T-helper 1 cell treated with Interleukin-12 subunit alpha and Interleukin-12 subunit beta and Interleukin-4 antibody, amounts not matched to agents 30 μg/mL and 1 μg/mL, for 36 hours (primary cell): ENCODE results near the gene ARL16.

Experiments
- H3K27ac Mint-ChIP-seq: one replicate; pipeline ENCODE4 v1.8.0; 2021; ENCODE audit warnings: mild to moderate bottlenecking, mixed read lengths
- H3K27me3 Mint-ChIP-seq: one replicate; pipeline ENCODE4 v1.8.0; 2021; ENCODE audit warnings: low read depth, mixed read lengths
- H3K36me3 Mint-ChIP-seq: one replicate; pipeline ENCODE4 v1.8.0; 2021; ENCODE audit warnings: low read depth, mixed read lengths
- H3K4me1 Mint-ChIP-seq: one replicate; pipeline ENCODE4 v1.8.0; 2021; ENCODE audit warnings: low read depth, mixed read lengths
- H3K4me3 Mint-ChIP-seq: one replicate; pipeline ENCODE4 v1.8.0; 2021; ENCODE audit warnings: mild to moderate bottlenecking, moderate library complexity, mixed read lengths
- H3K9me3 Mint-ChIP-seq: one replicate; pipeline ENCODE4 v1.8.0; 2021; ENCODE audit warnings: mixed read lengths

The ARL16 gene

DNA sequence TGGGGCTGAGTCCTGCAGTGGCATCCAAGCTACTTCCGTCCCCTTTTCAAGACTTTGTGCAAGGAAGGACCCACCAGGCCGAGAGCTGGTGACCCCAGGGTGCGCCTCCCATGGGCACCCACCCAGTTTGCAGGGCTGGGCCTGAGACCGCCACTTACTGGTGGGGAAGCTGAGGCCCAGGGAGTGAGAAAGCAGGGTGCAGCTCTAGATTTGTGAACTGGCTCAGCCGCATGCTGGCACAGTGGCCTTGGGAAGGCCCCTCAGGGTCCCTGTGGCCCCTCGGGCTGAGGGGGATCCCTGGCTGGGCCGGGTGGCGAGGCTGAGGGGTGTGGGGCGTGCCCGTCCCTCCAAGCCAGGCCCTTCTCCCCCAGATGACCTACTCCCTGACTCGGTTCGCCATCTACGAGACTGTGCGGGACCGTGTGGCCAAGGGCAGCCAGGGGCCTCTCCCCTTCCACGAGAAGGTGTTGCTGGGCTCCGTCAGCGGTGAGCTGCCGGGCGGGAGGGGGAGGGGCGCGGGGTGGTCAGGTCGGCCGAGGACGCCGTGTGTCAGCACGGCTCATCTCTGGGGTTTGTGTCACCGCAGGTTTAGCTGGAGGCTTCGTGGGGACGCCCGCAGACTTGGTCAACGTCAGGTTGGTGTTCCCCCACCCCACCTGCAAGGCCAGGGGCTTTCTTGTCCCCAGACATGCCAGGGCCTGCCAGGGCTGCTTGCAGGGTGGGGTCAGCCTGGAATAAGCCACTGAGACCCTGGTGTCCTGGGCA is 31.7 kb upstream of the ARL16 start:
- Mint-ChIP-seq H3K4me1 (peaks cover 12% of the 10 kb centered on the region), H3K36me3 (no peaks in the 10 kb centered on the region), H3K27me3 (no peaks in the 10 kb centered on the region), H3K4me3 (no peak overlapping the region), H3K27ac (no peak overlapping the region), H3K9me3 (no peaks in the 10 kb centered on the region)

DNA sequence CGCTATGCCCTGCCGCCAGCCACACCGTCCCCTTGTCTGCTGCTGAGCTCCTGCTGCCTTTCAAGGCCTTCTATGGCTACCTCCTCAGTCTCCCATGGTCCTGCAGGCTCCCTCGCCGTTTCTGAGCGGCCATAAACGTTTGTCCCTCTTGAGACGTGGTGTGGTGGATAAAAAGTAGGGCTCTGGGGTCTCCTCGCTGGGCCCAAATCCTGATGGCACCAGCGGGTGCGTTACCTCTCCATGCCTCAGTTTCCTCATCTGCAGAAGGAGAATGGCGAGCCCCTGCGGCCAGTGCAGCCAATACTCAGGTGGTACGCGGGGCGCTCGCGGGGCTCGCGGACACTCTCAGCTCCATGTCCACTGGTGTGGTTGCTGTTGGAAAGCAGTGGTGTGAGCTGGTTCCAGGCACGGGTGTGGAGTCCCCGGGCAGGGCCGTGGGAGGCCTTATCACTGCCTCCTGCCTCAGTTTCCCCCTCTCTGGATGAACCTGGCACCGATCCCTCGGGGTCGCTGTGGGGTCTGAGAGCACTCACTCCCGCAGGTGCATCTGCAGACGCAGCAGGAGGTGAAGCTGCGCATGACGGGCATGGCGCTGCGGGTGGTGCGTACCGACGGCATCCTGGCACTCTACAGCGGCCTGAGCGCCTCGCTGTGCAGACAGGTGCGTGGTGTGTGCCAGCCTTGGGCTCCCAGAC is 31.0 kb upstream of the ARL16 start:
- no peak overlapping the region for H3K4me3 Mint-ChIP-seq
- no peaks in the 10 kb centered on the region for H3K27me3 Mint-ChIP-seq
- H3K9me3 Mint-ChIP-seq: no peaks in the 10 kb centered on the region
- no peak overlapping the region for H3K27ac Mint-ChIP-seq
- no peaks in the 10 kb centered on the region for H3K36me3 Mint-ChIP-seq
- H3K4me1 Mint-ChIP-seq: peaks cover 12% of the 10 kb centered on the region

DNA sequence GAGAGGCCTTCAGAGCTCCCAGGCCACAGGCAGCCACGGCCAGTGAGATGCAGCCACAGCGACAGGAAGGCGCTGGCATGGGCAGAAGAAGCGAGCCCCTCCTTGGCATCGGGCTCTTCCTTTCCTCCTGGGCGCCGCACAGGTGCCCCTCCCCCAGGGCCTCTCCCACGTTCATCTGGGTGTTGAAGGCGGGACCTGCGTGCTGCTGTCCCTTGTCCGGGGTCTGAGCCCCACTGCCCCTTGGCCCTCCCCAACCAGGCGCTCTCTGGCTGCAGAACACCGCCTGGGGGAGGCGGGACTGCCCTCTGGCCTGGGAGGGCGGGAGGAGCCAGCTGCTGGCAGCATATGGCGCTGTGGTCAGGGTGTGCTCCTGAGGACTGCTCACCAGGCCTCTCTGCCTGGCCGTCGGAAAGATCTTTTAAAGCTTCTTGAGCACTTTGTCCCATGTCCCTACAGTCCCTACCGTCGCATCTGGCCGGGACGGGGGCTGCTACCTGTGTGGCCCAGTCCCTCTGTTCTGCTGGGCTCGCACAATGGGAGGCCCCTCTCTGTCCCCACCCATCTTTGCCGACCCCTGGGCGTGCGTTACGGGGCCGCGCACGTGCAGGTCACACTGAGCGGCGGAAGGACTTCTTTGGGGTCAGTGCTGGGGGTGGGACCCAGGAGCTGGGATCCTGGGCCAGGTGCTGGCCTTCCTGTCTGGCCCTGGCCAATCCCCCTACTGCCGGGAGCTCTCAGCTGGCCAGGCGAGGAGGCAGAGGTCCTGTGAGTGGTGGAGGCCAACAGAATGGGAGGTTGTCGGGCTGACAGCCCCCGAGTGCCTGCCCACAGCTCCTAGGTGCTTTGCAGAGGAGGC is 30.2 kb upstream of the ARL16 start:
- peaks cover 12% of the 10 kb centered on the region for H3K4me1 Mint-ChIP-seq
- peak overlapping the region; percentile 91 for H3K4me3 Mint-ChIP-seq
- H3K27me3 Mint-ChIP-seq: no peaks in the 10 kb centered on the region
- H3K36me3 Mint-ChIP-seq: peaks cover 3% of the 10 kb centered on the region
- no peaks in the 10 kb centered on the region for H3K9me3 Mint-ChIP-seq
- no peak overlapping the region for H3K27ac Mint-ChIP-seq

DNA sequence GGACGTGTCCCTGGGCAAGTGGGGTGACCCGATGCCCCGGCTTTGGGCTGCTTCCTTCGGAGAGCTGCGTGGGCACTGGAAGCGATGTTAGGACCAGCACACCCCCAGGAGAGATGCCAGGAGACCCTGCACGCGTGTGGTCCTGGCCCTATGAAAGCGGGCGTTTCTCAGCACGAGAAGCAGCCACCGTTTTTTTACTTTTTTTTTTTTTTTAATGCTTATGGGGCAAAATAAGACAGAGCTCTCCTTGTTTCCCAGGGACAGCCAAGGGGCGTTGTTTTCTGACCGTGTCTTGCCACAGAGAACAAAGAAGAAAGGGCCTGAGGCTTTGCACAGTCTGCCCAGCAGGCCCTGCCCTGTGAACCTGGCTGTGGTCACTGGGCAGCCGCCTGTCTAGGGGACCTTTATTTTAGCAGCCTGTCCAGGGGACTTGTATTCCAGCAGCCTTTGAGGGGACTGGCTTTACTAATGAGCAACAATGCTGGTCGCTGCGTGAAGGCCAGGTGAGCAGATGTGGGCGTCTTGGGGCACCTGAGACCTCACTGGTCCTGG is 29.5 kb upstream of the ARL16 start:
- peaks cover 3% of the 10 kb centered on the region for H3K36me3 Mint-ChIP-seq
- H3K27me3 Mint-ChIP-seq: no peaks in the 10 kb centered on the region
- peak overlapping the region; percentile 91 for H3K4me3 Mint-ChIP-seq
- H3K4me1 Mint-ChIP-seq: peaks cover 12% of the 10 kb centered on the region
- H3K9me3 Mint-ChIP-seq: no peaks in the 10 kb centered on the region
- H3K27ac Mint-ChIP-seq: peak overlapping the region; percentile 64

DNA sequence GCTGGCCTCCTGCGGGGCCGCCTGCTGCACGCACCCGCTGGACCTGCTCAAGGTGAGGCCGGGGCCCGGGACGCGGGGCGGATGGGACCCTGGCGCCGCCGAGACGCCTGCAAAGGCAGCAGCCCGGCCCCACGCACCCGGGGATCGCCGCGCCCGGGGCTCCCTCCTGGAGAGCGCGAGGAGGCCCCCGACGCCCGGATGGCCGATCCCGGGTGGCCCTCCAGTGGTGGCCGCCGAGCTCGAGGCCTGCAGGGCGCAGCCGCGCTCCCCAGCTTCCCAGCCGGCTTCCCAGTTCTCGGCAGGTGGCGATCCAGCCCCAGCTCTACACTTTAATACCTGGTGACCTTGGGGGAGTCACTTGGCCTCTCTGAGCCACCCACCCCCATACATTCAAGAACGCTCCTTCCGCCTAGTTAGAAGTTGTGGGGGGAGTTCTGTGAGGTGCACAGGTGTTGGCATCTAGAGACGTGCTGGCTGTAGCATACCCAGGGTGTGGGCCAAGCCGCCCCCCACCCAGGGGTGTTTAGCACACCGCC is 28.9 kb upstream of the ARL16 start:
- no peaks in the 10 kb centered on the region for H3K27me3 Mint-ChIP-seq
- H3K36me3 Mint-ChIP-seq: peaks cover 3% of the 10 kb centered on the region
- H3K9me3 Mint-ChIP-seq: no peaks in the 10 kb centered on the region
- H3K4me1 Mint-ChIP-seq: peaks cover 12% of the 10 kb centered on the region
- peak overlapping the region; percentile 91 for H3K4me3 Mint-ChIP-seq
- peak overlapping the region; percentile 64 for H3K27ac Mint-ChIP-seq

DNA sequence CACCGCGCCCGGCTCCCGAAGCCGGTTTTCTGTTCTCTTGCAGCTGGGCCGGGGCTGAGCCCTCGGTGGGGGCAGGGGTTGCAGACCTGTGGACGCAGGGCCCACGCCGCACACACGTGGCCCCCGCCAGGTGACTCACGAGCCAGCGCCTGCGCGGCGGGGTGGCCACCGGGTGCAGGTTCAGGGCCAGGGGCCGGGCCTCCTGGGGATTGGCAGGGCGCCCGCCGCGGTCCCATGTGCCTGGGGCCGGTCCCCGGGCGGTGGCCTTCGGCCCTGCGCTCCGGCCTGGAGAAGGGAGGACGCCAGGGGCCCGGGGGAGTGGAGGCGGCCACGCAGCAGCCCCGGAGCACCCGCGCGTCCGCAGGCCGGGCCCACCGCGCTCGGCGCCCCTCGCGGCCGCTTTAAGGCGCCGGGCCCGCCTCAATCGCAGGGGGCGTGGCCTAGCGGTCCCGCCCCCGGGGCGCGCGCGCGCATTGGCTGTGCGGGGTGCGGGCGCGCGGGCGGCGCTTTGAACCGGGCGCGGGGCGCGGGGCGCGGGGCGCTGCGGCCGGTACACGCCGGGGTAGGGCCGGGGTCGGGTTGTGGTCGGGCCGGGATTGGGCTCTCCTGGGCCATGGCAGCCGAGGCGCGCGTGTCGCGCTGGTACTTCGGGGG is 28.3 kb upstream of the ARL16 start, which contains the start of gene SLC25A10:
SLC25A10 (plus strand) TSS at position 471 of the 654 bp plus-strand sequence; CDS start at position 614, 143 bp downstream.
- no peaks in the 10 kb centered on the region for H3K27me3 Mint-ChIP-seq
- peaks cover 3% of the 10 kb centered on the region for H3K36me3 Mint-ChIP-seq
- H3K4me3 Mint-ChIP-seq: peak within 1 kb of the TSS; percentile 91
- no peaks in the 10 kb centered on the region for H3K9me3 Mint-ChIP-seq
- H3K27ac Mint-ChIP-seq: peak within 1 kb of the TSS; percentile 64
- peaks cover 12% of the 10 kb centered on the region for H3K4me1 Mint-ChIP-seq

DNA sequence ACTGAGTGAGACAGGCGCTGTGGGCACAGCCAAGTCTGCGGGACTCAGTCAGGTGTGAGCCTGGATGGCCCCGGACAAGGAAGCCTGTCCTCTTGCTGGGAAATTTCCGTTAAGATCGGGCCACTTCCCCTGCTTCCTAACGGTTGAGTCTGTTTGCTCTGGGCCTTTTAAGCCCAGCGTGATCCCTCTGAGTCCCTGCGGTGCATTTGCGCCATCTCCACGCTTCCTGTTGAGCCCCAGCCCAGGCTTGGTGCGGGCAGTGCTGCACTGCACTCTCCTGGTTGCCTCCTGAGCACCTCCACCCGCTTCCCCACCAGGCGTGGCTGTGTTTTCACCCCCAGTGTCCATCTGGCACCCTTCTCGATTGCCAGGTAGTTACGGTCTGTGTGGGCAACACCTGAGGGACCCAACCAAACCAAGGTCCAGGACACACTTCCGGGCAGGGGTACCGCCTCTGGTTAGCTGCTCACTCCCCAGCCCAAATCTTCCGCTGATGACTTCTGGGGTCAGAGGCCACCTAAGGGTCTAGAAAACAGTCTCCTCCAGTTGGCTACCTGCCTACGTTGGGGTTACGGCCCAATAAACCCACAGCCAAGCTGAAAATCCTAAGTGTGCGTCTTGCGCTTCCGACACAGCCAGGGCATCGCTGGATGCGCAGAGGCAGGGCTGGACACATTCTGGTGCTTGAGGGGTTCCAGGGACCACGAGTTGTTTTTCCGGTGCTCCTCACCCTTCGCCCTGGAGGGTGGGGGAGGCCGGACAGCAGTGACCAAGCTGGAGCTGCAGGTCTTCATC is 27.1 kb upstream of the ARL16 start:
- peaks cover 12% of the 10 kb centered on the region for H3K36me3 Mint-ChIP-seq
- H3K9me3 Mint-ChIP-seq: no peaks in the 10 kb centered on the region
- peaks cover 12% of the 10 kb centered on the region for H3K4me1 Mint-ChIP-seq
- no peaks in the 10 kb centered on the region for H3K27me3 Mint-ChIP-seq
- peak overlapping the region; percentile 61 for H3K4me3 Mint-ChIP-seq
- H3K27ac Mint-ChIP-seq: peak overlapping the region; percentile 26

DNA sequence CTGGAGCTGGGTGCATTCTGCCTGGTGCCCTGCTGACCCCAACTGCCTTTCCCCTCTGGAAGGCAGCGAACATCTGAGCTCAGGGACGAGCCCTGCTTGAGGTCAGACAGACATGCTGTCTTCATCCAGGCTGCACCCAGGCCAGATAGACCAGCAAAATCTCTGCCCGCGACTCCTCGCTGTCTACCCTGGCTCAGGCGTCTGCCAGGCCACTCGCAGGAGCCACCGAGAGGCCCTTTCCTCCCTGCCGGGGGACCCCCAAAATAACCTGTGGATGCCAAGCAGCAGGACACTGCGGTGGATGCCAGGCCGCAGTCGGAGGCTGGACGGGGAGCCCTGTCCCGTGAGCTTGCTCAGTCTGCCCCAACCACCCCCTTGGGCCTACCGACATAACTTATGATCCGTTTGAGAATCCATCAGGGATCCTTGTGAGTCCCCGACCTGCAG is 25.2 kb upstream of the ARL16 start:
- Mint-ChIP-seq H3K9me3 (no peaks in the 10 kb centered on the region), H3K27me3 (no peaks in the 10 kb centered on the region), H3K4me1 (peaks cover 18% of the 10 kb centered on the region)

DNA sequence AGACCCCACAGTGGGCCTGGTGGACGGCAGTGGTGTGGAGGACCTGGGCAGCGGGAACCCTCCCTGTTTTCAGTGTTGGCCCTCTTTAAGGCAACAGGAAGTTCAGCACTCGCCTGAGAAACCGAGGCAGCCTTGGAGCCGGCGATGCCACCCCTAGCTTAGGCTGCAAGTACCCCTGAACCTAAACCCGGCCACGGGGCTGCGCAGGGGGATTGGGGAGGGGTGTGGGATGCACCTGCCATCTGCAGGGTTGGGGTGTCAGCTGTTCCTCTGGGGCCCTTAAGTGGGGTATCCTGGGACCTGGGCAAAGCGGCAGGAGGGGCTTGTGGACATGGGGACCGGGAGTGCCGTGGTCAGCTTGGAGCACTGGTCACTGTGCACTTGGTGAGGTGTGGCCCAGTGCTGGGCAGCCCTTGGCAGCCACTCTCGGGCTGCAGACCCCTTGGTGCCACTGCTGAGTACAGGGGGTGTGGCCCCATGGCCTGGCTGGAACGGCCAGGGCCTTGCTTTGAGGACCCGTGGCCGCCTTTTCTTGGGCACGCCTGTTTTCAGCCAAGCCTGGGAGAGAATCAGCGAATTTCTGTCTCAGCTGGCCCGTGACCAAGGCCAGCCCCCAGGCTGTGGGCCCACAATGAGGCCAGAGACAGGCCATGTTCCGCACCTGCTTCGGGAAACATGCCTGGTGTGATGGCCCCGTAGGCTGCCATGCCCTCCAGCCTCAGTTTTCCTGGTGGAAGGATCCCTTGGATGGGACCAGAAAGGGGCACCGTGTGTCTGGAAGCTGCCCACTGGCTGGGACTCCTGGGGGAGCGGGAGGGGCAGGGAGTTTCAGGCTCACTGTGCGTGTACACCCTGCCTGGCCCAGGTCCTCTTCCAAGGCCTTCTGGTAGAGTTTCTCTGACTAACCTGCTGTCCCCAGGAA is 24.4 kb upstream of the ARL16 start:
- Mint-ChIP-seq H3K4me1 (peaks cover 14% of the 10 kb centered on the region), H3K9me3 (no peaks in the 10 kb centered on the region), H3K36me3 (peaks cover 21% of the 10 kb centered on the region), H3K27me3 (no peaks in the 10 kb centered on the region), H3K4me3 (no peak overlapping the region), H3K27ac (no peak overlapping the region)

More for the DNA sequence above, 25.2 kb upstream of the ARL16 start:
- Mint-ChIP-seq H3K27ac (no peak overlapping the region), H3K4me3 (no peak overlapping the region), H3K36me3 (peaks cover 21% of the 10 kb centered on the region)

DNA sequence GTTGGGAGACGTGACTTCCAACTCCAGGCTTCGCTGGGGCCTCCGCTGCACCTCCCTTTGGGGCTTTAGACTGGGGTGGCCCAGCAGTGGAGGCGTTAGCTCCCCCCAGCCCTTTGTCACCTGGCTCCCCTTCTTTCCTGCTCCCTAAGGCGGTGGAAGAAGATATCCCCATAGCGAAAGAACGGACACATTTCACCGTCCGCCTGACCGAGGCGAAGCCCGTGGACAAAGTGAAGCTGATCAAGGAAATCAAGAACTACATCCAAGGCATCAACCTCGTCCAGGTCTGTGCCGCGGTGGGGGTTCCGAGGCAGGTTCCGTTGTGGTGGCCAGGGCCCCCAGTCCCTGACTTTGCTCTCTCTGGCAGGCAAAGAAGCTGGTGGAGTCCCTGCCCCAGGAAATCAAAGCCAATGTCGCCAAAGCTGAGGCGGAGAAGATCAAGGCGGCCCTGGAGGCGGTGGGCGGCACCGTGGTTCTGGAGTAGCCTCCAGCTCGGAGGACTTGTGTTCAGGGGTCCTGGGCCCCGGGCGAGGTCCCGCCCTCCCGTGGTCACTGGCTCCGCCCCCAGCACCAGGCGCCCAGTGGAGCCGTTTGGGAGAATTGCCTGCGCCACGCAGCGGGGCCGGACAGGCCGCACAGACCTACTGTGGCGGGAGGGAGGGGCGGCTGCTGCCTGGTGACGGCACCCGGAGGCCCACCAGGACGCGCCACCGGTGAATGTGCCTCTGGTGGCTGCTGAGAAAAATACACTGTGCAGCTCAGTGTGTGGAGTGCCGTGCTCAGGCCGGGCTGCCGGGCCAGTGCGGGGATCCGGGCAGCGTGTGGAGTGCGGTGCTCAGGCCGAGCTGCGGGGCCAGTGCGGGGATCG is 23.4 kb upstream of the ARL16 start:
- Mint-ChIP-seq H3K27ac (no peak overlapping the region), H3K27me3 (no peaks in the 10 kb centered on the region), H3K4me3 (no peak overlapping the region), H3K4me1 (peaks cover 11% of the 10 kb centered on the region), H3K9me3 (no peaks in the 10 kb centered on the region), H3K36me3 (peaks cover 24% of the 10 kb centered on the region)

DNA sequence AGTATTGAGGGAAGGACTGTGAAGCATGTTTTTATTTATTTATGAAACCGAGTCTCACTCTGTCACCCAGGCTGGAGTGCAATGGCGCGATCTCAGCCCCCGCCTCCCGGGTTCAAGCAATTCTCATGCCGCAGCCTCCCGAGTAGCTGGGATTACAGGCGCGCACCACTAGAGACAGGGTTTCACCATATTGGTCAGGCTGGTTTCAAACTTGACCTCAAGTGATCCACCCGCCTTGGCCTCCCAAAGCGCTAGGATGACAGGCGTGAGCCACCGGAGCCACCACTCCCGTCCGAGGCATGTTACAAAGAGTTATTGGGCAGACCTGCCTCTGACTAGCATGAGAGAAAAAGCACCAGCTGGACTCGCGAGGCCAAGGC is 22.6 kb upstream of the ARL16 start:
- Mint-ChIP-seq H3K27ac (no peak overlapping the region), H3K9me3 (no peaks in the 10 kb centered on the region), H3K36me3 (peaks cover 28% of the 10 kb centered on the region), H3K27me3 (no peaks in the 10 kb centered on the region), H3K4me3 (no peak overlapping the region), H3K4me1 (peaks cover 13% of the 10 kb centered on the region)
